Retinal pigment epithelial cell (primary cell): Measurements from ENCODE around the gene ZNF408.

Source experiments
- DNase-seq: peaks from one replicate; pipeline ENCODE4 v3.0.0-alpha.2; 2010; ENCODE audit warnings: low read depth
- H3K4me3 ChIP-seq: 2 replicates; pipeline ENCODE4 v1.5.1; 2011; ENCODE audit warnings: mild to moderate bottlenecking, low read length, control low read depth, moderate library complexity
- TF ChIP-seq, protein P1 (sequence below): conservative IDR thresholded peaks from 2 replicates; pipeline ENCODE4 v1.5.1; 2011; ENCODE audit warnings: low read depth, low read length, control low read depth, inconsistent platforms

Gene ZNF408

DNA sequence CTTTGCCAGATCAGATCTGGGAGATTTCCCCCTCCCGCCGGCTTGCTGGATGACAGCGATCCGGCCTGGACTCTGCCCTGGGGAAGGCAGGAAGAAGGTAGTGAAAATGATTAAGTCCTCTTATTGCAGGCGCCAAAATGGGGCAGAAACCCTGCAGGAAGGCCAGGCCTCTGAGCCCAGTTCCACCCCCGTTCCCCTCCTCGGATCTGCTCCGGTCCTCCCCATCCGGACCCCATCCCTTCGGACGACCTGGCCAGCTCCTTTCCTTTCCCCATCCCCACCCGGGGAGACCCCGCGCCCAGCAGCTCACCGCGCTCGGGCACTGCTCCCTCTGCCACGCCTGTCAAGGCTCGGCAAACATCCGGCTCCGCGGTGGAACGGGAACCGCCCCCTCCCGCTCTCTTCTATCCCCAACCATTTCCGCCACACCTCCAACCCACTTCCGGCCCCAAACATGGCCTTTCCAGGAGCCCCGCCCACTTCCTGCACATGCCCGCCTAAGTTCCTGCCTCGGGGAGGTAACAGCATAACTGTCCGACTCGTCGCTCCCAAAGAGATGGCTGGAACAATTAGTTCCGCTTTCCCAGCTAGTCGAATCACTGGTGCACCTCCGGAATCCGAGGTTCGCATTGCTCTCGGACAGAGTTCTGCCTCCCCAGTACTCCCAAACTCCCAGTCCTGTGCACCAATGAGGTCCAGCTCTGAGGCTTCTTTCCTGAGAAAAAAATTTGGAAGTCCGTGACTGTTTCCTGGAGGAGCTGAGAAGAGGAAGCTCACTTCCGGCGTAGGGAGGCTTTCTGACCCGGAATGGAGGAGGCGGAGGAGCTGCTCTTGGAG, at the start of gene ZNF408, which contains the start of gene ARHGAP1:
TSS of gene ZNF408 (plus strand) at position 791 of the 837 bp plus-strand sequence. CDS start at position 808, 17 bp downstream.
TSS of gene ARHGAP1 (minus strand) at position 379 of the 837 bp plus-strand sequence. CDS start 4,512 bp downstream, outside the sequence.
- H3K4me3 ChIP-seq = peak within 1 kb of the TSS; percentile 84
- TF ChIP-seq, protein P1, sequence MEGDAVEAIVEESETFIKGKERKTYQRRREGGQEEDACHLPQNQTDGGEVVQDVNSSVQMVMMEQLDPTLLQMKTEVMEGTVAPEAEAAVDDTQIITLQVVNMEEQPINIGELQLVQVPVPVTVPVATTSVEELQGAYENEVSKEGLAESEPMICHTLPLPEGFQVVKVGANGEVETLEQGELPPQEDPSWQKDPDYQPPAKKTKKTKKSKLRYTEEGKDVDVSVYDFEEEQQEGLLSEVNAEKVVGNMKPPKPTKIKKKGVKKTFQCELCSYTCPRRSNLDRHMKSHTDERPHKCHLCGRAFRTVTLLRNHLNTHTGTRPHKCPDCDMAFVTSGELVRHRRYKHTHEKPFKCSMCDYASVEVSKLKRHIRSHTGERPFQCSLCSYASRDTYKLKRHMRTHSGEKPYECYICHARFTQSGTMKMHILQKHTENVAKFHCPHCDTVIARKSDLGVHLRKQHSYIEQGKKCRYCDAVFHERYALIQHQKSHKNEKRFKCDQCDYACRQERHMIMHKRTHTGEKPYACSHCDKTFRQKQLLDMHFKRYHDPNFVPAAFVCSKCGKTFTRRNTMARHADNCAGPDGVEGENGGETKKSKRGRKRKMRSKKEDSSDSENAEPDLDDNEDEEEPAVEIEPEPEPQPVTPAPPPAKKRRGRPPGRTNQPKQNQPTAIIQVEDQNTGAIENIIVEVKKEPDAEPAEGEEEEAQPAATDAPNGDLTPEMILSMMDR = no peak
- peak; percentile 94 for DNase-seq

DNA sequence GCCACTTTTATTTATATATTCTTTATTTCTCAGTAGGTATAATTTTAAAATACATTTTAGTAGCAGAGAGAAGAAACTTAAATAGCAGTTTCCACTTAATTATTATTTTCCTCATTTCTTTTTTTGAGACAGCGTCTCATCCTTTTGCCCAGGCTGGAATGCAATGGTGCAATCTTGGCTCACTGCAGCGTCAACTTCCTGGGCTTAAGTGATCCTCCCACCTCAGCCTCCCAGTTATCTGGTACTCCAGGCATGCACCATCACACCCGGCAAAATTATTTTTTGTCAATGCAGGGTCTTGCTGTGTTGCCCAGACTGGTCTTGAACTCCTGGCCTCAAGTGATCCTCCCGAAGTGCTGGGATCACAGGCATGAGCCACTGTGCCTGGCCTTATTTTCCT, 45.2 kb upstream of the ZNF408 start:
- no peak for DNase-seq
- TF ChIP-seq, protein P1 = no peak
- no peak overlapping the region for H3K4me3 ChIP-seq

DNA sequence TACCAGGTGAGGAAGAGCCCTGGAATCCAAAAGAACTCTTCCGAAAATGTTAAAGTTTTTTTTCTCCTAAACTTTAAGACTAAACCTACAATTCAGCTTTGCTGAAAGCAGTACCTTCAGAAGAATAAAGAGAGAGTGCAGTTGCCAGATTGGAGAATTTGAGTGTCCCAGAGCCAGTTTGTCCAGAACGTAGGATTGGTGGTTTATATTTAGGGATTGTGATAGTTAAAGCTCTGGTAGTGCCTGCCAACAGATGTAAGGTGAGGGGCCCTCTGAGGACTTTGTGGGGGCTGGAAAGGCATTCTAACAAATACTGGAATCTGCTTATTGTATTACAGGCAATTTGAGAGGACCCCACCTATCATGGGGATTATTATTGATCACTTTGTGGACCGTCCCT, 43.6 kb upstream of the ZNF408 start:
- no peak for DNase-seq
- TF ChIP-seq, protein P1 = no peak
- H3K4me3 ChIP-seq = no peak overlapping the region

DNA sequence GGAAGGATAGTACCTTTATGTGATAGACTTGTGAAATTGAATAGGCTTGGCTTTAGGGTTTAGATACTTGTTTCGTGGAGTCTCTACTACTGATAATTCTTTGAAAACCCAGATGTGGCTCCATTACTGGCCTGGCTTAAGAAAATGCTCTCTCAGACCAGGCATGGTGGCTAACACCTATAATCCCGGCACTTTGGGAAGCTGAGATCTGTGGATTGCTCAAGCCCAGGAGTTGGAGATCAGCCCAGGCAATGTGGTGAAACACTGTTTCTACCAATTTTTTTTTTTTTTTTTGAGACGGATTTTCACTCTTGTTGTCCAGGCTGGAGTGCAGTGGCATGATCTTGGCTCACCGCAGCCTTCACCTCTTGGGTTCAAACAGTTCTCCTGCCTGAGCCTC, 42.6 kb upstream of the ZNF408 start:
- TF ChIP-seq, protein P1 = no peak
- no peak for DNase-seq
- no peak overlapping the region for H3K4me3 ChIP-seq

DNA sequence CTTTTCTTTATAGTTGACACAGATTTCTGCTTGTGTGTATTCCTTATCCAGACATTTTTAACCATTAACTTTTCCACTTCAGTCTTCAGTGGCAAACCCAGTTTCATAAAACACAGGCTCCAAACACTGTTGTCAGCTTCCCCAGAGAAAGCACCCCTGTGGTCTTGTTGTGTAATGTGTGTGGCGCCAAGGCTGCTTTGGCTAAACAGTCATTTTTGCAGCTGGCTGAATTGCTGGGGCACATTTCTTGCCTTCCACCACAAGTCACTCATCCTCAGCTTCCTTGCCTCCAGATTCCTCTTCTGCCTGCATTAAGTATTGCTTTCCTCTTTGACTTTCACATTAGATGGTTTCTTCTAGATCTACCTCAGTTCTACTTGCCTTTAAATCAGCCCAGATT, 40.9 kb upstream of the ZNF408 start:
- TF ChIP-seq, protein P1 = no peak
- DNase-seq = no peak
- no peak overlapping the region for H3K4me3 ChIP-seq

DNA sequence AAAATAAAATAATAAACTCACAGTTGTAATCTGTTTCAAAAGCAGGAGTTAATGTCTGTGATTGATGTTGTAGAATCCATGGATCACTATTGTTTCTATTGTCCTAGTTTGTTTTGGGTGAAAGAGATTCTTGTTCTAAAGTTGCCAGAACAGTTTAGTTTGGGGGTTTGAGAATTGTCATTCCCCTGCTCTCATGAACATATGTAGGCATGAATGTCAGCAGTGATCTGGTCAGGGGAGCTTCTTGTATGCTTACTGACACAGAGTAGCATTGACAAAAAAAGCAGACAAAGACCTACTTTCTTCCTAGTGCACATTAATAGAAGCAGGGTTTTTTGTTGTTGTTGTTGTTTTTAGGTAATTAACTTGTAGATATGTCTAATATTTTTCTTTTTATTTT, 39.0 kb upstream of the ZNF408 start:
- TF ChIP-seq, protein P1 = no peak
- no peak overlapping the region for H3K4me3 ChIP-seq
- DNase-seq = no peak

DNA sequence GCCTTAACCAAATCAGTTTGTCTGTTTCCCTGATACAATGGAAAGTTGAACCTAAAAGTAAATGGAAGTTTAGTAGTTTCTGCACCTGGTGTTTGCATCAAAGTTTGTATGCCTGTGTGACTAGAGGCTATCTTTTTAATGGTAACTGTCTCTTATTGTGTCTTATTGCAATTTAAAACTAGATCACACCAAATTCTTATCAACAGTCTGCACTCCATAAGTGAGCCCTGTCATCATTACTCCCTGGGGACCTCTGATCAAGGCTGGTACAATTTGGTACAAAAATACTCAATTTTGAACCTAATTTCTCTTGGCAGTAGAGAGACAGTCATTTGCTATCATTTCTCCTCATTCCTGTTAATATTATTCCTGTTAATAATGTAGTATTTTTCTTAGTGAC, 38.5 kb upstream of the ZNF408 start:
- no peak overlapping the region for H3K4me3 ChIP-seq
- TF ChIP-seq, protein P1 = no peak
- no peak for DNase-seq
